Right lobe of liver (tissue), 6 donors: ENCODE measurements around the gene NOS2. TPM values are rescaled to one million over a fixed set of nuclear protein-coding genes. Genes with fewer than 3 reads are reported as not detected.
"Not testable (repeated sequence)": the region's sequence is repeated elsewhere in the genome, so short reads cannot be mapped to it uniquely, and the experiment has no call there.

Experiments
- ATAC-seq, 4 donors: fragments of 200-7000 bp; cut with Tn5 transposase; one replicate each; pipeline ENCODE4 v1.9.1; 2020; ENCODE audit warnings: mild to moderate bottlenecking in 4 of 4, moderate library complexity in 4 of 4
- DNase-seq, 3 donors: peaks; one replicate each; pipeline ENCODE4 v3.0.0-alpha.2; 2020
- H3K27ac ChIP-seq, 3 donors: fragments of 200-600 bp; one replicate each; pipeline ENCODE4 v1.8.0; 2022
- H3K27me3 ChIP-seq, 2 donors: fragments of 200-600 bp; one replicate each; pipeline ENCODE4 v1.8.0; 2022
- H3K36me3 ChIP-seq, 4 donors: fragments of 200-600 bp; sonication (generic) in 1 of 4; one replicate each; pipeline versions ENCODE4 v1.5.1 to v1.8.0; 2017 to 2022; ENCODE audit warnings: control low read depth in 1 of 4
- H3K4me1 ChIP-seq, 4 donors: fragments of 200-600 bp; sonication (generic) in 1 of 4; one replicate each; pipeline versions ENCODE4 v1.5.1 to v1.8.0; 2017 to 2022; ENCODE audit warnings: control low read depth in 1 of 4
- H3K4me3 ChIP-seq, 3 donors: fragments of 200-600 bp; one replicate each; pipeline ENCODE4 v1.8.0; 2022
- H3K9me3 ChIP-seq, 4 donors: fragments of 200-600 bp; sonication (generic) in 1 of 4; one replicate each; pipeline versions ENCODE4 v1.5.1 to v1.8.0; 2017 to 2022; ENCODE audit warnings: control low read depth in 1 of 4
- POLR2A ChIP-seq: fragments of 450-650 bp; IDR thresholded peaks from one replicate; pipeline ENCODE4 v1.6.1; 2017; ENCODE audit warnings: antibody characterized with exemption, mild to moderate bottlenecking
- WGBS: methylation state at CpG from one replicate; pipeline ENCODE4 v1.1.6; 2018; ENCODE audit warnings: low coverage, low lambda C conversion rate; ENCODE audit not compliant: insufficient coverage; ENCODE audit errors: missing lambda C conversion rate; 5-methylcytosine and 5-hydroxymethylcytosine counted together
- intact Hi-C, 2 donors: fragments of 100-400 bp; cut with DNase I; formaldehyde crosslinking; loops; one replicate each; pipeline versions ENCODE4 v1.11.2 to v1.14.1; 2022
- long read RNA-seq: library from polyadenylated mRNA; unstranded; transcript quantifications from one replicate; pipeline ENCODE4 v2.0.0, GENCODE V29; 2019
- total RNA-seq, 6 experiments: library from RNA; depleted of rRNA in 2 of 6; stranded (reverse); fragments of >200 nt in 2 of 6; fragmentation: NEBNext Ultra II Directional in 3 of 6; extraction: Animal tissue kit (Norgen Biotek cat#: 25700) in 3 of 6; gene quantifications; one replicate each; pipeline versions ENCODE4 v1.1.0 to v1.2.4, GENCODE V29; 2016 to 2023
- TF ChIP-seq, protein P1 (sequence below), 4 donors: fragments of 200-600 bp in 3 of 4; fragments of 450-650 bp in 1 of 4; IDR thresholded peaks; one replicate each; pipeline versions ENCODE4 v1.5.1 to v1.8.0; 2016 to 2022; ENCODE audit warnings: antibody characterized with exemption in 4 of 4, mild to moderate bottlenecking in 2 of 4
- donor health status: DM: no; HTN: yes; CAD: no.
- donor health status: DM: no; HTN: no; CAD: no.
- donor health status: DM: no; HTN: no; CAD: no.
- donor health status: DM: no; HTN: yes; CAD: no.
- donor health status: DM: no; HTN: yes; CAD: no.

Gene NOS2
- total RNA-seq, result under 1 TPM in 2 of 6 experiments, not detected in 4; 0.07 to 0.09 TPM
- long read RNA-seq, result 0 reads

DNA sequence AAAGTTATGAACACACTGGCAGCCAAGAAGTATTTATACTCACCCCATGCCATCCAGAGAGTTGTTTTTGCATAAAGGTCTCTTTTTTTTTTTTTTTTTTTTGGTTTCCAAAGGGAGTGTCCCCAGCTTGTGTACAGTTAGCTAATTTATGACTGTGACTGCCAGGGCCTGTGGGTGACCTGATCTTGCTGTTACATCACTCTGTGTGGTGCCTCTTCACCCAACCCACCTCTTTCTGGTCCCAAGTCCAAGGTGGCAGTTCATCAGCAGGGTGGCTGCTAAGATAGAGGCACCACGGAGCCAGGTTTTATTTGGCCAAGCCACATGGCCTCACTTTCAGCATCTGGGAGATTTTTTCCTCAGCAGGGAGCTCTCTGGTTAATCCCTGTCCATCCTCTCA is at the start of gene NOS2:
TSS of gene NOS2 (minus strand) at position 8 of the 400 bp plus-strand sequence. CDS start 1,720 bp downstream, outside the sequence.
- peak; percentile 63 to 85 (median 83) for DNase-seq
- intact Hi-C loops, result loop anchor here (5.0 to 10.0 kb wide), 2 partner anchors 82 to 454 kb away; no protein-coding TSS in a partner anchor
- ATAC-seq, result peak; percentile 81 to 92 (median 87)
- peaks cover 0 to 4% (median 0%) of the 10 kb centered on the region in 4 donors for H3K4me1 ChIP-seq
- no peaks in the 10 kb centered on the region for H3K36me3 ChIP-seq
- no peaks in the 10 kb centered on the region for H3K27me3 ChIP-seq
- no CpG with 5 or more reads among the region's 1 CpG for WGBS
- H3K9me3 ChIP-seq, result no peaks in the 10 kb centered on the region
- TF ChIP-seq POLR2A, result no peak
- TF ChIP-seq, protein P1, sequence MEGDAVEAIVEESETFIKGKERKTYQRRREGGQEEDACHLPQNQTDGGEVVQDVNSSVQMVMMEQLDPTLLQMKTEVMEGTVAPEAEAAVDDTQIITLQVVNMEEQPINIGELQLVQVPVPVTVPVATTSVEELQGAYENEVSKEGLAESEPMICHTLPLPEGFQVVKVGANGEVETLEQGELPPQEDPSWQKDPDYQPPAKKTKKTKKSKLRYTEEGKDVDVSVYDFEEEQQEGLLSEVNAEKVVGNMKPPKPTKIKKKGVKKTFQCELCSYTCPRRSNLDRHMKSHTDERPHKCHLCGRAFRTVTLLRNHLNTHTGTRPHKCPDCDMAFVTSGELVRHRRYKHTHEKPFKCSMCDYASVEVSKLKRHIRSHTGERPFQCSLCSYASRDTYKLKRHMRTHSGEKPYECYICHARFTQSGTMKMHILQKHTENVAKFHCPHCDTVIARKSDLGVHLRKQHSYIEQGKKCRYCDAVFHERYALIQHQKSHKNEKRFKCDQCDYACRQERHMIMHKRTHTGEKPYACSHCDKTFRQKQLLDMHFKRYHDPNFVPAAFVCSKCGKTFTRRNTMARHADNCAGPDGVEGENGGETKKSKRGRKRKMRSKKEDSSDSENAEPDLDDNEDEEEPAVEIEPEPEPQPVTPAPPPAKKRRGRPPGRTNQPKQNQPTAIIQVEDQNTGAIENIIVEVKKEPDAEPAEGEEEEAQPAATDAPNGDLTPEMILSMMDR (IDR thresholded peaks at IDR 0.05), result no peak
- H3K27ac ChIP-seq, result peak within 1 kb of the TSS in 1 of 3 donors; percentile 14
- H3K4me3 ChIP-seq, result no peak within 1 kb of the TSS

DNA sequence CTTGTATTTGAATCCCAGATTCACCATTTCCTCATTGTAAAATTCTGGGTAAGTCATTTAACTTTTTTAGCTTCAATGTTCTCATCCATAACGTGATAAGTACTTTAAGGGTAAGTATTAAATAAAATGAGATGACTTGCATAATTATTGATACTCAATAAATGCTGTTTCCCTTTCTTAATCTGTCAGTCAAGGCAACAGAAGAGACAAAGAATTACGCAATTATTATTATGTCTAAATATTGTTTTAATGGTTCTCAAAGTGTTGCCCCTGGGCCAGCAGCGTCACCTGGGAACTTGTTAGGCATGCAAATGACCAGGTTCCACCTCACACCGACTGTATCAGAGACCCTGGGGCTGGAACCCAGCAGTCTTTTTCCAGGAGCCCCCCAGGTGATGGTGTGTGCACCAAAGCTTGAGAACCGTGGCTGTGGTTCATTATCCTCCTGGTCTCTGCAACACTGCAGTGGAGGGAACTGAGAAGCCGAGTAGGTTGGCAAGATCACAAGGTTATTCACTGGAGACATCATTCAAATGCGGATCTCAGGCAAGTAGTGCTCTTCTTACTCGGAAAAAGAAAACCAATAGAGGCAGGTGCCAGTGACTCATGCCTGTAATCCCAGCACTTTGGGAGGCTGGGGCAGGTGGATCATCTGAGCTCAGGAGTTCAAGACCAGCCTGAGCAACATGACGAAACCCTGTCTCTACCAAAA is 49.3 kb upstream of the NOS2 start:
- intact Hi-C loops, result no loop called here
- Histone ChIP-seq H3K27ac (no peak overlapping the region), H3K4me3 (no peak overlapping the region), H3K27me3 (no peaks in the 10 kb centered on the region), H3K9me3 (no peaks in the 10 kb centered on the region), H3K36me3 (no peaks in the 10 kb centered on the region), H3K4me1 (peaks cover 0 to 16% (median 0%) of the 10 kb centered on the region in 4 donors)
- ATAC-seq, result no peak
- no peak for DNase-seq
- 71% methylated on average over 8 of the region's 9 CpGs for WGBS
- TF ChIP-seq POLR2A, result no peak
- TF ChIP-seq, protein P1 (IDR thresholded peaks at IDR 0.05), result no peak

DNA sequence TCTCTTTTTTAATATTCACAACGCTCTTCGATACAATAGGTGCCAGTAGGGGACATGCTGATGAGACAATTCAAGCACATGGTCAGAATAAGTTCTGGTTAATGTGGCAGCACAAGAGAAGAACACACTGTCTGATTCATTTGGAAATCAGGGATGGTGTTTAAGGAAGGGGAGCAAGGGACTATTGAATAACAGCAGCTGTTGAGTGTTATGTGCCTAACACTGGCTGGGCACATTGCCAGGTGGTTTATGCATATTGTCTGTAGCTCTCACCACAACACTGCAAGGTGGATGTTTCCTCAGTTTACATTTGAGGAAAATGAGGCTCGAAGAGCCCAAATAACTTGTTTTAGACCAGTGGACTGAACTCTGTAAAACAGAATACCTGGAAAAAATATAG is 48.6 kb upstream of the NOS2 start:
- 88% methylated on average over 3 of the region's 3 CpGs for WGBS
- H3K27ac ChIP-seq, result no peak overlapping the region
- no peak for ATAC-seq
- H3K9me3 ChIP-seq, result no peaks in the 10 kb centered on the region
- intact Hi-C loops, result no loop called here
- H3K4me3 ChIP-seq, result no peak overlapping the region
- no peak for DNase-seq
- H3K27me3 ChIP-seq, result no peaks in the 10 kb centered on the region
- no peaks in the 10 kb centered on the region for H3K36me3 ChIP-seq
- TF ChIP-seq, protein P1 (IDR thresholded peaks at IDR 0.05), result no peak
- TF ChIP-seq POLR2A, result no peak
- peaks cover 0 to 16% (median 0%) of the 10 kb centered on the region in 4 donors for H3K4me1 ChIP-seq

DNA sequence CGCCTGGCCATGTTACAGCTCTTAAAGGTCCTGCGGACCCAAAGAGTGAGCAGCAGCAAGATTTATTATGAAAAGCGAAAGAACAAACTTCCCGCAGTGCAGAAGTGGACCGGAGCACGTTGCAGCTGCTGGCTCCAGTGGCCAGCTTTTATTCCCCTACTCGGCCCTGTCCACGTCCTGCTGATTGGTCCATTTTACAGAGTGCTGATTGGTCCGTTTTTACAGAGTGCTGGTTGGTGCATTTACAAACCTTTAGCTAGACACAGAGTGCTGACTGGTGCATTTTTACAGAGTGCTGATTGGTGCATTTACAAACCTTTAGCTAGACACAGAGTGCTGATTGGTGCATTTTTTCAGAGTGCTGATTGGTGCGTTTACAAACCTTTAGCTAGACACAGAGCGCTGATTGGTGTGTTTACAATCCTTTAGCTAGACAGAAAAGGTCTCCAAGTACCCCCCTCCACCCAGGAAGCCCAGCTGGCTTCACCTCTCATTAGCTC is 46.5 kb upstream of the NOS2 start:
- intact Hi-C loops, H3K36me3 ChIP-seq, H3K4me3 ChIP-seq, H3K9me3 ChIP-seq, H3K27ac ChIP-seq, ATAC-seq, DNase-seq, H3K27me3 ChIP-seq: not testable (repeated sequence)
- WGBS, result 98% methylated on average over 7 of the region's 11 CpGs
- peaks cover 0 to 16% (median 0%) of the 10 kb centered on the region in 4 donors for H3K4me1 ChIP-seq

DNA sequence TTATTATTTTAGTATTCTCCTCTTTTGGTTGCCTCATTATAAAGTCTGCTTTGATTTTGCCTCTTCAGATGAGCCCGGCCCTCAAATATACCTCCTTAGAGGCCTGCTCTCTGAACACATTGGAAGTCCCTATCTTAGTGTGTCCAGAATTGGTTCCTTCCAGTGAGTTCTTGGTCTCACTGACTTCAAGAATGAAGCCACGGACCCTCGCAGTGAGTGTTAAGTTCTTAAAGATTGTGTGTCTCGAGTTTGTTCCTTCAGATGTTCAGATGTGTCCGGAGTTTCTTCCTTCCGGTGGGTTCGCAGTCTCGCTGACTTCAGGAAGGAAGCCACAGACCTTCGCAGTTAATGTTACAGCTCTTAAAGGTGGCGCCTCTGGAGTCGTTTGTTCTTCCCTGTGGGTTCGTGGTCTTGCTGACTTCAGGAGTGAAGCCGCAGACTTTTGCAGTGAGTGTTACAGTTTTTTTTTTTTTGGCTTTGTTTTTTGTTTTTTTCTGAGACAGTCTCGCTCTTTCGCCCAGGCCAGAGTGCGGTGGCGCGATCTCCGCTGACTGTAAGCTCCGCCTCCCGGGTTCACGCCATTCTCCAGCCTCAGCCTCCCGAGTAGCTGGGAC is 45.8 kb upstream of the NOS2 start:
- 74% methylated on average over 21 of the region's 23 CpGs for WGBS
- intact Hi-C loops, result no loop called here
- peaks cover 0 to 20% (median 0%) of the 10 kb centered on the region in 4 donors for H3K4me1 ChIP-seq
- no peaks in the 10 kb centered on the region for H3K9me3 ChIP-seq
- no peak for TF ChIP-seq POLR2A
- TF ChIP-seq, protein P1 (IDR thresholded peaks at IDR 0.05), result no peak
- H3K27ac ChIP-seq, result peak overlapping the region in 1 of 3 donors; percentile 46
- H3K4me3 ChIP-seq, result no peak overlapping the region
- H3K27me3 ChIP-seq, result no peaks in the 10 kb centered on the region
- DNase-seq (no peak), ATAC-seq (no peak)
- H3K36me3 ChIP-seq, result no peaks in the 10 kb centered on the region
